Fibroblast of the aortic adventitia (primary cell): ENCODE results near the gene CFAP70. TPM values are rescaled to one million over a fixed set of nuclear protein-coding genes. Genes with fewer than 3 reads are reported as not detected.
A peak's percentile ranks its signal among the peaks of the same experiment; 100 is the strongest.

Experiments used
- DNase-seq: peaks from one replicate; pipeline ENCODE4 v3.0.0-alpha.2; 2010; ENCODE audit warnings: low read depth
- H3K4me3 ChIP-seq: 2 replicates; pipeline ENCODE4 v1.5.1; 2011; ENCODE audit warnings: low read depth, mild to moderate bottlenecking, control low read depth, low read length, moderate library complexity
- CTCF ChIP-seq: IDR thresholded peaks from 2 replicates; pipeline ENCODE4 v1.5.1; 2011; ENCODE audit warnings: mild to moderate bottlenecking, low read length, control low read depth, inconsistent platforms; ENCODE audit not compliant: insufficient read depth
- total RNA-seq: library from RNA; depleted of rRNA; stranded (reverse); fragments of >200 nt; gene quantifications from 2 replicates; pipeline ENCODE4 v1.2.3, GENCODE V29; 2012; ENCODE audit warnings: low replicate concordance

Gene CFAP70
- total RNA-seq, 1 donor, result 1.4 TPM

GRCh38 chr10:73253225-73253555 lies 105.5 kb downstream of the CFAP70 start:
- peak overlapping the region; percentile 99 for H3K4me3 ChIP-seq
- TF ChIP-seq CTCF, result no peak
- no peak for DNase-seq

- no peak for TF ChIP-seq CTCF
- peak; percentile 97 for DNase-seq
- H3K4me3 ChIP-seq, result peak within 1 kb of the TSS; percentile 99
Measured at GRCh38 chr10:73252445-73253224, 106.0 kb downstream of the CFAP70 start, which contains the start of gene MRPS16. TSS of gene MRPS16 (minus strand) at chr10:73252644. CDS start at chr10:73252482, 162 bp downstream.

GRCh38 chr10:73251683-73252444 lies 106.8 kb downstream of the CFAP70 start:
- no peak for TF ChIP-seq CTCF
- no peak for DNase-seq

GRCh38 chr10:73248259-73248724 lies 110.4 kb downstream of the CFAP70 start:
- no peak for TF ChIP-seq CTCF
- DNase-seq, result no peak
- H3K4me3 ChIP-seq, result no peak overlapping the region

More at GRCh38 chr10:73251683-73252444, 106.8 kb downstream of the CFAP70 start:
- peak overlapping the region; percentile 99 for H3K4me3 ChIP-seq

GRCh38 chr10:73247509-73248258 lies 111.0 kb downstream of the CFAP70 start:
- TF ChIP-seq CTCF, result no peak
- H3K4me3 ChIP-seq, result peak overlapping the region; percentile 90
- no peak for DNase-seq

- DNase-seq, result peak; percentile 86
- no peak for TF ChIP-seq CTCF
- peak within 1 kb of the TSS; percentile 90 for H3K4me3 ChIP-seq
Measured at GRCh38 chr10:73246646-73247508, 111.8 kb downstream of the CFAP70 start, which contains the start of gene DNAJC9. TSS of gene DNAJC9 (minus strand) at chr10:73247255. CDS start at chr10:73247189, 66 bp downstream.
